ENCODE results near the gene LHFPL2.
"Not testable (repeated sequence)": the region's sequence is repeated elsewhere in the genome, so short reads cannot be mapped to it uniquely, and the experiment has no call there.

Gene LHFPL2

GRCh38 chr5:78624011-78624541 is 24.5 kb downstream of the LHFPL2 start:
- TF ChIP-seq SPI1 (IDR thresholded peaks at IDR 0.05; ENCODE audit: borderline replicate concordance, low read depth) (no peak), POLR2AphosphoS5 (IDR thresholded peaks at IDR 0.05; ENCODE audit: low read depth) (no peak), GABPA (IDR thresholded peaks at IDR 0.05; ENCODE audit: low read depth) (no peak), CTCF (IDR thresholded peaks at IDR 0.05; ENCODE audit: insufficient read depth, low read length) (no peak)
- TF ChIP-seq, protein P1, sequence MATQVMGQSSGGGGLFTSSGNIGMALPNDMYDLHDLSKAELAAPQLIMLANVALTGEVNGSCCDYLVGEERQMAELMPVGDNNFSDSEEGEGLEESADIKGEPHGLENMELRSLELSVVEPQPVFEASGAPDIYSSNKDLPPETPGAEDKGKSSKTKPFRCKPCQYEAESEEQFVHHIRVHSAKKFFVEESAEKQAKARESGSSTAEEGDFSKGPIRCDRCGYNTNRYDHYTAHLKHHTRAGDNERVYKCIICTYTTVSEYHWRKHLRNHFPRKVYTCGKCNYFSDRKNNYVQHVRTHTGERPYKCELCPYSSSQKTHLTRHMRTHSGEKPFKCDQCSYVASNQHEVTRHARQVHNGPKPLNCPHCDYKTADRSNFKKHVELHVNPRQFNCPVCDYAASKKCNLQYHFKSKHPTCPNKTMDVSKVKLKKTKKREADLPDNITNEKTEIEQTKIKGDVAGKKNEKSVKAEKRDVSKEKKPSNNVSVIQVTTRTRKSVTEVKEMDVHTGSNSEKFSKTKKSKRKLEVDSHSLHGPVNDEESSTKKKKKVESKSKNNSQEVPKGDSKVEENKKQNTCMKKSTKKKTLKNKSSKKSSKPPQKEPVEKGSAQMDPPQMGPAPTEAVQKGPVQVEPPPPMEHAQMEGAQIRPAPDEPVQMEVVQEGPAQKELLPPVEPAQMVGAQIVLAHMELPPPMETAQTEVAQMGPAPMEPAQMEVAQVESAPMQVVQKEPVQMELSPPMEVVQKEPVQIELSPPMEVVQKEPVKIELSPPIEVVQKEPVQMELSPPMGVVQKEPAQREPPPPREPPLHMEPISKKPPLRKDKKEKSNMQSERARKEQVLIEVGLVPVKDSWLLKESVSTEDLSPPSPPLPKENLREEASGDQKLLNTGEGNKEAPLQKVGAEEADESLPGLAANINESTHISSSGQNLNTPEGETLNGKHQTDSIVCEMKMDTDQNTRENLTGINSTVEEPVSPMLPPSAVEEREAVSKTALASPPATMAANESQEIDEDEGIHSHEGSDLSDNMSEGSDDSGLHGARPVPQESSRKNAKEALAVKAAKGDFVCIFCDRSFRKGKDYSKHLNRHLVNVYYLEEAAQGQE (IDR thresholded peaks at IDR 0.05; ENCODE audit: insufficient replicate concordance, low read depth): no peak

GRCh38 chr5:78622302-78622971 is 26.1 kb downstream of the LHFPL2 start:
- TF ChIP-seq GABPA (IDR thresholded peaks at IDR 0.05; ENCODE audit: low read depth): no peak
- TF ChIP-seq POLR2AphosphoS5 (IDR thresholded peaks at IDR 0.05; ENCODE audit: low read depth): no peak
- TF ChIP-seq, protein P1 (IDR thresholded peaks at IDR 0.05; ENCODE audit: insufficient replicate concordance, low read depth): no peak
- no peak for TF ChIP-seq CTCF (IDR thresholded peaks at IDR 0.05; ENCODE audit: insufficient read depth, low read length)
- no peak for TF ChIP-seq SPI1 (IDR thresholded peaks at IDR 0.05; ENCODE audit: borderline replicate concordance, low read depth)

More at GRCh38 chr5:78624011-78624541, 24.5 kb downstream of the LHFPL2 start:
- H3K27me3 ChIP-seq (ENCODE audit: insufficient read depth, poor library complexity, severe bottlenecking): no peaks in the 10 kb centered on the region
- no peak for DNase-seq (ENCODE audit: low read depth in 1 of 2, low spot score in 1 of 2)
- no peak overlapping the region for H3K4me3 ChIP-seq (replicated peaks; ENCODE audit: insufficient read depth, low read length)
- no peak overlapping the region for H3K27ac ChIP-seq (replicated peaks)

GRCh38 chr5:78621291-78621738 is 27.3 kb downstream of the LHFPL2 start:
- H3K27ac ChIP-seq (replicated peaks): no peak overlapping the region
- no peak overlapping the region for H3K4me3 ChIP-seq (replicated peaks; ENCODE audit: insufficient read depth, low read length)
- TF ChIP-seq GABPA (IDR thresholded peaks at IDR 0.05; ENCODE audit: low read depth): no peak
- no peak for TF ChIP-seq SPI1 (IDR thresholded peaks at IDR 0.05; ENCODE audit: borderline replicate concordance, low read depth)
- TF ChIP-seq POLR2AphosphoS5 (IDR thresholded peaks at IDR 0.05; ENCODE audit: low read depth): no peak
- TF ChIP-seq, protein P1 (IDR thresholded peaks at IDR 0.05; ENCODE audit: insufficient replicate concordance, low read depth): no peak
- TF ChIP-seq CTCF (IDR thresholded peaks at IDR 0.05; ENCODE audit: insufficient read depth, low read length): no peak
- H3K27me3 ChIP-seq (ENCODE audit: insufficient read depth, poor library complexity, severe bottlenecking): no peaks in the 10 kb centered on the region
- no peak for DNase-seq (ENCODE audit: low read depth in 1 of 2, low spot score in 1 of 2)

More at GRCh38 chr5:78622302-78622971, 26.1 kb downstream of the LHFPL2 start:
- Histone ChIP-seq H3K4me3 (replicated peaks; ENCODE audit: insufficient read depth, low read length) (no peak overlapping the region), H3K27ac (replicated peaks) (no peak overlapping the region), H3K27me3 (ENCODE audit: insufficient read depth, poor library complexity, severe bottlenecking) (no peaks in the 10 kb centered on the region)
- DNase-seq (ENCODE audit: low read depth in 1 of 2, low spot score in 1 of 2): no peak

GRCh38 chr5:78620119-78620518 is 28.5 kb downstream of the LHFPL2 start:
- not testable (repeated sequence) for H3K4me3 ChIP-seq (replicated peaks; ENCODE audit: insufficient read depth, low read length); DNase-seq (ENCODE audit: low read depth in 1 of 2, low spot score in 1 of 2); H3K27ac ChIP-seq (replicated peaks); H3K27me3 ChIP-seq (ENCODE audit: insufficient read depth, poor library complexity, severe bottlenecking)
